ENCODE results near the gene COP1. TPM values are rescaled to one million over a fixed set of nuclear protein-coding genes. Genes with fewer than 3 reads are reported as not detected.
"Not testable (repeated sequence)": the region's sequence is repeated elsewhere in the genome, so short reads cannot be mapped to it uniquely, and the experiment has no call there.

Gene COP1
- total RNA-seq = 10 to 100 TPM; 46.2 to 76.3 (median 50.5) TPM

- intact Hi-C loops (cut with DNase I; ENCODE audit: low total_unique reads) = no loop called here
- DNase-seq (ENCODE audit: low spot score in 2 of 2) = peak; percentile 97 to 99
- 0% methylated on average over 54 to 87 of the region's 92 CpGs for WGBS, 2 donors
- TF ChIP-seq POLR2A (IDR thresholded peaks at IDR 0.05) = peak in 1 of 2 donors; percentile 4
- no peak for TF ChIP-seq CTCF (IDR thresholded peaks at IDR 0.05)
- H3K4me3 ChIP-seq (ENCODE audit: low read depth, poor library complexity, severe bottlenecking) = peak within 1 kb of the TSS; percentile 93
Observed at GRCh38 chr1:176206961-176207902, at the start of gene COP1. TSS of gene COP1 (minus strand) at chr1:176207286. CDS start at chr1:176206978, 308 bp downstream.

GRCh38 chr1:176252191-176252590 is 45.1 kb upstream of the COP1 start:
- DNase-seq (ENCODE audit: low spot score in 2 of 2) = no peak
- intact Hi-C loops (cut with DNase I; ENCODE audit: low total_unique reads) = no loop called here
- TF ChIP-seq CTCF (IDR thresholded peaks at IDR 0.05) = no peak
- no peak for TF ChIP-seq POLR2A (IDR thresholded peaks at IDR 0.05)
- no peak overlapping the region for H3K4me3 ChIP-seq (ENCODE audit: low read depth, poor library complexity, severe bottlenecking)
- WGBS, 2 donors = 88 to 90% methylated on average over 4 of the region's 4 CpGs

- DNase-seq (ENCODE audit: low spot score in 2 of 2) = no peak
- 68 to 71% methylated on average over 2 of the region's 2 CpGs for WGBS, 2 donors
- intact Hi-C loops (cut with DNase I; ENCODE audit: low total_unique reads) = no loop called here
- H3K4me3 ChIP-seq (ENCODE audit: low read depth, poor library complexity, severe bottlenecking) = no peak overlapping the region
- no peak for TF ChIP-seq CTCF (IDR thresholded peaks at IDR 0.05)
- no peak for TF ChIP-seq POLR2A (IDR thresholded peaks at IDR 0.05)
Observed at GRCh38 chr1:176244851-176245250, 37.8 kb upstream of the COP1 start.

- 66 to 73% methylated on average over 2 of the region's 2 CpGs for WGBS, 2 donors
- no peak overlapping the region for H3K4me3 ChIP-seq (ENCODE audit: low read depth, poor library complexity, severe bottlenecking)
- DNase-seq (ENCODE audit: low spot score in 2 of 2) = no peak
- no peak for TF ChIP-seq CTCF (IDR thresholded peaks at IDR 0.05)
- TF ChIP-seq POLR2A (IDR thresholded peaks at IDR 0.05) = no peak
- intact Hi-C loops (cut with DNase I; ENCODE audit: low total_unique reads) = no loop called here
Observed at GRCh38 chr1:176243746-176244145, 36.7 kb upstream of the COP1 start.

- TF ChIP-seq CTCF (IDR thresholded peaks at IDR 0.05) = no peak
- TF ChIP-seq POLR2A (IDR thresholded peaks at IDR 0.05) = no peak
- H3K4me3 ChIP-seq (ENCODE audit: low read depth, poor library complexity, severe bottlenecking) = no peak overlapping the region
- 65 to 68% methylated on average over 2 of the region's 2 CpGs for WGBS, 2 donors
- no peak for DNase-seq (ENCODE audit: low spot score in 2 of 2)
- intact Hi-C loops (cut with DNase I; ENCODE audit: low total_unique reads) = no loop called here
Observed at GRCh38 chr1:176241385-176242015, 34.4 kb upstream of the COP1 start.

GRCh38 chr1:176233657-176234056 is 26.6 kb upstream of the COP1 start:
- H3K4me3 ChIP-seq (ENCODE audit: low read depth, poor library complexity, severe bottlenecking); intact Hi-C loops (cut with DNase I; ENCODE audit: low total_unique reads); DNase-seq (ENCODE audit: low spot score in 2 of 2): not testable (repeated sequence)
- 84 to 94% methylated on average over 3 of the region's 3 CpGs for WGBS, 2 donors
